GM13977 (cell line): ENCODE results near the gene CDKN2D.
A peak's percentile ranks its signal among the peaks of the same experiment; 100 is the strongest.
"Not testable (repeated sequence)": the region's sequence is repeated elsewhere in the genome, so short reads cannot be mapped to it uniquely, and the experiment has no call there.

ENCODE experiments used
- DNase-seq: peaks from one replicate; pipeline ENCODE4 v3.0.0; 2012; ENCODE audit warnings: low spot score
- CTCF ChIP-seq: IDR thresholded peaks from 2 replicates; pipeline ENCODE4 v1.5.1; 2012; ENCODE audit warnings: mild to moderate bottlenecking, control low read depth; ENCODE audit not compliant: insufficient read depth; ENCODE audit errors: extremely low read depth, missing control alignments
- in situ Hi-C: fragments of 300-500 bp; cut with MboI; formaldehyde crosslinking; loops from one replicate; pipeline ENCODE4 v1.12.0; 2022; ENCODE audit warnings: low sequenced_read_pairs, low pct_unique_long_range_greater_than_20kb, mixed read lengths, inconsistent platforms; ENCODE audit not compliant: unreplicated experiment

CDKN2D gene

GRCh38 chr19:10551698-10552301 is 17.0 kb downstream of the CDKN2D start:
- in situ Hi-C loops: no loop called here
- DNase-seq: peak; percentile 30
- TF ChIP-seq CTCF: peak; percentile 22

- in situ Hi-C loops: not testable (repeated sequence)
These were observed 17.8 kb downstream of the CDKN2D start for GRCh38 chr19:10551006-10551405.

DNA sequence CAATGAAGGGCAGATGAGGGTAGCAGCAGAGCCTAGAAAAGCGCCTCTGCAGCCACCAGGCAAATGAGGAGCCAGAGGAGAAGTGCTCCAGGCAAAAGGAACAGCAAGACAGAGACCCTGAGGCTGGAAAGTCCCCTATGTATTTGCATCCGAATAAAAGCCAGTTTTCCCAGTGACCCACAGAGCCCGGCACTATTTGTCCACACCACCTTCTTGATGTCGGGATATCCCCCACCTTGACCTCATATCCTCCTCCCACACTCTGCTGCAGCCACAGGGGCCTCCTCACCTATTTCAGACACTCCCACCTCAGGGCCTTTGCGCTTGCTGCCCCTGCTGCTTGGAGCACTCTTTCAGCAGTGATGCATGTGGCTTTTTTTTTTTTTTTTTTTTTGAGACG is 18.4 kb downstream of the CDKN2D start:
- no peak for TF ChIP-seq CTCF
- in situ Hi-C loops: no loop called here
- peak; percentile 52 for DNase-seq

More at GRCh38 chr19:10551006-10551405, 17.8 kb downstream of the CDKN2D start:
- DNase-seq: not testable (repeated sequence)

DNA sequence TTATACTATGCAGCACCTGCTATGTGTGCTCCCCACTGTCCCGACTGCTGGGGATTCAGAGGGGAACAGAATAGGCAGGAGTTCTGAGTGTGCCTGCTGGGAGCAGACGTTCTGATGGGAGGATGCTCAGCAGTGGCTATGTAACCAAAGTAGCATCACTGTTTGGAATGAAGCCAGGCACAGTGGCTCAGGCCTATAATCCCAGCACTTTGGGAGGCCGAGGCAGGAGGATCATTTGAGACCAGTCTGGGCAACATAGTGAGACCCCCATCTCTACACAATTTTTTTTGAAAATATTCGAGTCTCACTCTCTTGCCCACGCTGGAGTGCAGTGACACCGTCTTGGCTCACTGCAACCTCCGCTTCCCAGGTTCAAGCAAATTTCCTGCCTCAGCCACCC is 19.0 kb downstream of the CDKN2D start:
- no peak for DNase-seq
- no peak for TF ChIP-seq CTCF
- in situ Hi-C loops: no loop called here

DNA sequence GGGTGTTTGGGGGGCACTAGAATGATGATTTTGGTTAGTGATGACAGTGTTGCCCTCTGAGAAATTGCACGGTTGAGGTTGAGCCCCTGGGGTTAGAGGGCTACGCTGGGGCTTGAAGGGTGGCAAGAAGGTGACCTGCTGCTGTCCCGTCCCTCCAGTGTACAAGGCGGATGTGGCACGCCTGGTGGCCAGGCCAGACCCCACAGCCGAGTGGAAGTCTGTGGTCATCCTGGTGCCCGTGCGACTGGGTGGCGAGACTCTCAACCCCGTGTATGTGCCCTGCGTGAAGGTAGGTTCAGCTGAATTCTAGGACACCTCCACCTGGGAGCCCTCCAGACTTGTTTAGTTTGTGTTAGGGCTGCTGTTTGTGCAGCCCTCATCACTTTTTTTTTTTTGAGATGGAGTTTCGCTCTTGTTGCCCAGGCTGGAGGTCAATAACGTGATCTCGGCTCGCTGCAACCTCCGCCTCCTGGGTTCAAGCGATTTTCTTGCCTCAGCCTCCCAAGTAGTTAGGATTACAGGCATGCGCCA is 20.0 kb downstream of the CDKN2D start:
- in situ Hi-C loops: no loop called here
- no peak for TF ChIP-seq CTCF
- DNase-seq: peak; percentile 3

DNA sequence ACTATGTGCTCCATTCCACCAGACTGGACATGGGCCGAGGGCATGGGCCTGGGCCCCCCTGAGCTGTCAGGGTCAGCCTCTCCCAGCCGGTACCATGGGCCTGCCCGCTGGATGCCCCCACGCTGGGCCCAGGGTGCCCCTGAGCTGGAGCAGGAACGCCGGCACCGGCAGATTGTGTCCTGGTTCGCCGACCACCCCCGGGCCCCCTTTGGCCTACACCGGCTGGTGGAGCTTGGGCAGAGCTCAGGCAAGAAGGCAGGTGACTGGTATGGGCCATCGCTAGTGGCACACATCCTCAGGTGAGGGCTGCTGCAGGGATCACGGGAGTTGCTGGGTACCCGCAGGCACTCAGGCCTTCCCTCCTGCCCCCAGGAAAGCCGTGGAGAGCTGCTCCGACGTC is 22.0 kb downstream of the CDKN2D start:
- peak; percentile 5 for DNase-seq
- in situ Hi-C loops: no loop called here
- TF ChIP-seq CTCF: no peak

DNA sequence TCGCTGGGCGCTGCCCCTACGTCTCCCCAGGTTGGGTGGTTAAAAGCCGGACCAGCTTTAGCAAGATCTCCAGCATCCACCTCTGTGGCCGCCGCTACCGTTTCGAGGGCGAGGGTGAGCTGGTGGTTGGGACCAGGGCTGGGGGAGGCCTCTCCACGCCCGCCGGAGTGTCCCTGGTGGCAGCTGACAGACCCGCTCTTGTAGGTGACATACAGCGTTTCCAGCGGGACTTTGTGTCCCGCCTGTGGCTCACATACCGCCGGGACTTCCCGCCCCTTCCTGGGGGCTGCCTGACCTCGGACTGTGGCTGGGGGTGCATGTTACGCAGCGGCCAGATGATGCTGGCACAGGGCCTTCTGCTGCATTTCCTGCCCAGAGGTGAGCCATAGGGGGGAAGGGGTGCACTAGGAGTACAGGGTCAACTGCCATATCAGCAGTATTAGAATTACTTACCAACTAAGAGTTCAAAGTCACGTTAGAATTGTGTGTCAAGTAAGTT is 24.0 kb downstream of the CDKN2D start:
- no peak for TF ChIP-seq CTCF
- peak; percentile 36 for DNase-seq
- in situ Hi-C loops: no loop called here
